Mesenchymal stem cell (in vitro differentiated cells and primary cell): Measurements from ENCODE around the gene IBTK.

Experiments used
- DNase-seq: peaks from one replicate; pipeline ENCODE4 v3.0.0-alpha.2; 2013
- H2AFZ ChIP-seq: one replicate; pipeline ENCODE4 v1.6.1; 2013; ENCODE audit warnings: low read depth, mild to moderate bottlenecking, control low read depth, inconsistent platforms, low read length, moderate library complexity
- H2AK5ac ChIP-seq: 2 replicates; pipeline ENCODE4 v1.6.1; 2013; ENCODE audit warnings: low read length, moderate library complexity, mild to moderate bottlenecking, inconsistent platforms; ENCODE audit not compliant: severe bottlenecking
- H2BK120ac ChIP-seq: one replicate; pipeline ENCODE4 v1.6.1; 2013; ENCODE audit warnings: low read depth, mild to moderate bottlenecking, inconsistent platforms, low read length, moderate library complexity
- H2BK12ac ChIP-seq, 2 experiments: one replicate each; pipeline ENCODE4 v1.6.1; 2013; ENCODE audit warnings: inconsistent platforms in 2 of 2, low read length in 2 of 2, mild to moderate bottlenecking in 2 of 2, moderate library complexity in 2 of 2, control low read depth in 1 of 2
- H2BK15ac ChIP-seq: one replicate; pipeline ENCODE4 v1.6.1; 2013; ENCODE audit warnings: mild to moderate bottlenecking, low read depth, inconsistent platforms; ENCODE audit not compliant: poor library complexity, severe bottlenecking
- H2BK5ac ChIP-seq: 2 replicates; pipeline ENCODE4 v1.6.1; 2013; ENCODE audit warnings: low read depth, mild to moderate bottlenecking, low read length, control low read depth, inconsistent platforms; ENCODE audit not compliant: poor library complexity, severe bottlenecking
- H3K14ac ChIP-seq, 2 experiments: one replicate each; pipeline ENCODE4 v1.6.1; 2013; ENCODE audit warnings: inconsistent platforms in 2 of 2, low read length in 2 of 2, control low read depth in 1 of 2, mild to moderate bottlenecking in 1 of 2, moderate library complexity in 1 of 2
- H3K18ac ChIP-seq, 2 experiments: one replicate each; pipeline ENCODE4 v1.6.1; 2013; ENCODE audit warnings: inconsistent platforms in 2 of 2, low read length in 2 of 2, control low read depth in 1 of 2, low read depth in 1 of 2, mild to moderate bottlenecking in 1 of 2
- H3K23ac ChIP-seq, 2 experiments: one replicate each; pipeline ENCODE4 v1.6.1; 2013; ENCODE audit warnings: inconsistent platforms in 2 of 2, low read length in 2 of 2, mild to moderate bottlenecking in 2 of 2, moderate library complexity in 2 of 2, control low read depth in 1 of 2
- H3K27ac ChIP-seq: 2 replicates; pipeline ENCODE4 v1.5.1; 2013; ENCODE audit warnings: mild to moderate bottlenecking, moderate library complexity, low read length, control low read depth, inconsistent platforms; ENCODE audit not compliant: poor library complexity, severe bottlenecking
- H3K27me3 ChIP-seq, 2 experiments: 2 replicates each; pipeline versions ENCODE4 v1.6.1 to v1.7.0; 2013; ENCODE audit warnings: low read length in 2 of 2, mild to moderate bottlenecking in 2 of 2, moderate library complexity in 2 of 2, control low read depth in 1 of 2, inconsistent platforms in 1 of 2; ENCODE audit not compliant: control insufficient read depth in 1 of 2, insufficient read depth in 1 of 2
- H3K36me3 ChIP-seq, 2 experiments: 2 replicates each; pipeline versions ENCODE4 v1.6.1 to v1.7.0; 2013; ENCODE audit warnings: low read length in 2 of 2, control low read depth in 1 of 2, inconsistent platforms in 1 of 2, low read depth in 1 of 2, mild to moderate bottlenecking in 1 of 2; ENCODE audit not compliant: insufficient read depth in 2 of 2, control insufficient read depth in 1 of 2
- H3K4ac ChIP-seq, 2 experiments: one replicate each; pipeline ENCODE4 v1.6.1; 2013; ENCODE audit warnings: inconsistent platforms in 2 of 2, low read length in 2 of 2, mild to moderate bottlenecking in 2 of 2, moderate library complexity in 2 of 2, control low read depth in 1 of 2, low read depth in 1 of 2
- H3K4me1 ChIP-seq: 2 replicates; pipeline ENCODE4 v1.6.1; 2013; ENCODE audit warnings: low read depth, low read length, control low read depth; ENCODE audit not compliant: control insufficient read depth, insufficient read depth
- H3K4me2 ChIP-seq: 2 replicates; pipeline ENCODE4 v1.6.1; 2013; ENCODE audit warnings: low read length, mild to moderate bottlenecking, inconsistent platforms; ENCODE audit not compliant: poor library complexity, severe bottlenecking
- H3K4me3 ChIP-seq, 2 experiments: 2 replicates each; pipeline versions ENCODE4 v1.5.1 to v1.7.0; 2013; ENCODE audit warnings: low read length in 2 of 2, mild to moderate bottlenecking in 2 of 2, control low read depth in 1 of 2, low read depth in 1 of 2; ENCODE audit not compliant: insufficient read depth in 1 of 2
- H3K79me1 ChIP-seq: replicated peaks from 2 replicates; pipeline ENCODE4 v1.6.1; 2013; ENCODE audit warnings: mild to moderate bottlenecking, control low read depth, low read length, inconsistent platforms; ENCODE audit not compliant: poor library complexity, severe bottlenecking
- H3K9ac ChIP-seq: 2 replicates; pipeline ENCODE4 v1.7.0; 2013; ENCODE audit warnings: mild to moderate bottlenecking, low read length, moderate library complexity
- H3K9me3 ChIP-seq: 2 replicates; pipeline ENCODE4 v1.7.0; 2013; ENCODE audit warnings: mild to moderate bottlenecking, low read length; ENCODE audit not compliant: control insufficient read depth
- H4K8ac ChIP-seq: one replicate; pipeline ENCODE4 v1.6.1; 2013; ENCODE audit warnings: inconsistent platforms, mild to moderate bottlenecking, low read length, moderate library complexity
- H4K91ac ChIP-seq: one replicate; pipeline ENCODE4 v1.6.1; 2013; ENCODE audit warnings: mild to moderate bottlenecking, low read length, inconsistent platforms
- WGBS: methylation state at CpG from one replicate; pipeline ENCODE4 v1.1.7; 2013; ENCODE audit warnings: mixed read lengths; 5-methylcytosine and 5-hydroxymethylcytosine counted together

IBTK gene

DNA sequence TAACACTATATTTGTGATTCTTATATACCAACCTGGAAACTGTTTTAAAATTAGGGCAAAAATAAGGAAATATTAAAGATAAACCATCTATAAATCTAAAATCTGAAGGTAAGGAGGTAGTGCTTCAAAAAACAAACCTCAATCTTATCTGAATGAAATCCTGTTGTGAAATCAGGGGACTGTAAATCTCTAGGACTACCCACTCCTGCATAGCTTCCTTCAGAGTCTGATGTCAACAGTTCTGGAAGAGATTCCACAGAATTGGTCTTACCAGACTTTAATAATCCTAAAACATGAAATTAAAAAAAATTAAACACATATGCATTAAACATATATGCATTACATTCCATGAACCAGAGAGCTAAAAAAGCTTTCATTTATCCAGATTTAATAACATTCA is 51.4 kb downstream of the IBTK start:
- Histone ChIP-seq H3K4me1 (no peaks in the 10 kb centered on the region), H3K4ac (no peak overlapping the region), H2BK15ac (no peak overlapping the region), H3K14ac (no peak overlapping the region), H4K8ac (no peak overlapping the region), H2BK5ac (no peak overlapping the region), H3K36me3 (peaks cover 18 to 99% of the 10 kb centered on the region in 2 experiments), H3K18ac (no peak overlapping the region), H4K91ac (no peak overlapping the region), H3K27me3 (no peaks in the 10 kb centered on the region), H3K4me3 (no peak overlapping the region), H2BK12ac (no peak overlapping the region), H3K9ac (no peak overlapping the region), H3K79me1 (peaks cover 5% of the 10 kb centered on the region), H2AK5ac (no peak overlapping the region), H2AFZ (no peak overlapping the region), H3K9me3 (no peaks in the 10 kb centered on the region), H2BK120ac (no peak overlapping the region), H3K4me2 (no peak overlapping the region), H3K27ac (no peak overlapping the region), H3K23ac (no peak overlapping the region)
- no peak for DNase-seq

GRCh38 chr6:82195619-82196018 is 51.9 kb downstream of the IBTK start:
- no peaks in the 10 kb centered on the region for H3K4me1 ChIP-seq
- peaks cover 16 to 99% of the 10 kb centered on the region in 2 experiments for H3K36me3 ChIP-seq
- no CpG with 5 or more reads among the region's 4 CpGs for WGBS
- no peak overlapping the region for H3K4me3 ChIP-seq
- no peak overlapping the region for H4K91ac ChIP-seq
- H2BK15ac ChIP-seq = no peak overlapping the region
- H3K23ac ChIP-seq = no peak overlapping the region
- no peak overlapping the region for H2BK12ac ChIP-seq
- H3K4me2 ChIP-seq = no peak overlapping the region
- H2AK5ac ChIP-seq = no peak overlapping the region
- H3K18ac ChIP-seq = no peak overlapping the region
- H2BK5ac ChIP-seq = no peak overlapping the region
- no peak for DNase-seq
- no peaks in the 10 kb centered on the region for H3K27me3 ChIP-seq
- no peak overlapping the region for H3K9ac ChIP-seq
- H3K27ac ChIP-seq = no peak overlapping the region
- no peak overlapping the region for H2AFZ ChIP-seq
- H3K79me1 ChIP-seq = peaks cover 5% of the 10 kb centered on the region
- H3K9me3 ChIP-seq = no peaks in the 10 kb centered on the region
- no peak overlapping the region for H4K8ac ChIP-seq
- H3K4ac ChIP-seq = no peak overlapping the region
- no peak overlapping the region for H2BK120ac ChIP-seq
- no peak overlapping the region for H3K14ac ChIP-seq

- Histone ChIP-seq H3K9ac (no peak overlapping the region), H2BK120ac (no peak overlapping the region), H3K36me3 (peaks cover 9 to 78% of the 10 kb centered on the region in 2 experiments), H3K4me1 (no peaks in the 10 kb centered on the region), H2BK5ac (no peak overlapping the region), H3K18ac (no peak overlapping the region), H3K14ac (no peak overlapping the region), H3K9me3 (no peaks in the 10 kb centered on the region), H2AK5ac (no peak overlapping the region), H3K79me1 (peaks cover 3% of the 10 kb centered on the region), H3K23ac (no peak overlapping the region), H3K27me3 (no peaks in the 10 kb centered on the region), H3K27ac (no peak overlapping the region), H2AFZ (no peak overlapping the region), H3K4ac (no peak overlapping the region), H3K4me3 (no peak overlapping the region), H2BK15ac (no peak overlapping the region), H4K8ac (no peak overlapping the region), H4K91ac (no peak overlapping the region), H3K4me2 (no peak overlapping the region), H2BK12ac (no peak overlapping the region)
- 100% methylated on average over 1 of the region's 3 CpGs for WGBS
- no peak for DNase-seq
These were observed 61.5 kb downstream of the IBTK start for GRCh38 chr6:82185948-82186535.

DNA sequence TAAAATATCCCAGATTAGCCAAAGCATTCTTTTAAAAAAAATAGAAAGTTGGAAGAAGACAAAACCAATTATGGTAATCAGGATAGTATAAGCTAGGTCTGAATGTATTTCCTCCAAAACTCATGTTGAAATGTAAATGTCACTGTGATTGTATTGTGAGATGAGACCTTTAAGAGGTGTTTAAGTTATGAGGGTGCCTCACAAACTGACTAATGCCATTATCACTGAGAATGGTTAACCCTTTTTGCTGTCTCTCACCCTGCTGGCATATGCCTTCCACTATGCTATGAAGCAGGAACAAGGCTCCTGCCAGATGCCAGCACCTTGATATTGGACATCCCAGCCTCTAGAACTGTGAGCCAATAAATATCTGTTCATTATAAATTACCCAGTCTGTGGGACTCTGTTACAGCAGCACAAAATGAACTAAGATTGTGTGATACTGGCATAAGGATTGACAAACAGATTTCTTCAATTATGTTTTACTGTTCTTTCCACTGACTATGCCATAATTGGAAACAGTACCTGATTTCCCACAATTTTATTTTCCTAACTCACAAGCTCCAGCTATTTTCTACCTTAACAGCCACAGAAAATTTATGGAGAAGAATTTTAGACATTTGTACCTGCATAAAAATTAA is 63.8 kb downstream of the IBTK start:
- Histone ChIP-seq H2AFZ (no peak overlapping the region), H3K9ac (peak overlapping the region; percentile 34), H2BK120ac (no peak overlapping the region), H2BK5ac (no peak overlapping the region), H4K91ac (no peak overlapping the region), H3K14ac (no peak overlapping the region), H3K4me3 (no peak overlapping the region), H3K18ac (no peak overlapping the region), H2BK12ac (no peak overlapping the region), H2AK5ac (no peak overlapping the region), H3K23ac (no peak overlapping the region), H4K8ac (no peak overlapping the region), H3K4ac (no peak overlapping the region), H3K4me1 (no peaks in the 10 kb centered on the region), H3K27ac (no peak overlapping the region), H3K79me1 (peaks cover 2% of the 10 kb centered on the region), H3K9me3 (no peaks in the 10 kb centered on the region), H3K27me3 (no peaks in the 10 kb centered on the region), H3K4me2 (no peak overlapping the region), H3K36me3 (peaks cover 13 to 79% of the 10 kb centered on the region in 2 experiments), H2BK15ac (no peak overlapping the region)
- no peak for DNase-seq
